AG09309 (cell line): ENCODE results near the gene KIRREL1.
A peak's percentile ranks its signal among the peaks of the same experiment; 100 is the strongest.

Experiments used
- DNase-seq: peaks from one replicate; pipeline ENCODE4 v3.0.0-alpha.2; 2010; ENCODE audit warnings: low read depth
- H3K4me3 ChIP-seq: 2 replicates; pipeline ENCODE4 v1.5.1; 2011; ENCODE audit warnings: mild to moderate bottlenecking, low read depth, low read length, moderate library complexity; ENCODE audit not compliant: control insufficient read depth
- CTCF ChIP-seq: IDR thresholded peaks from 2 replicates; pipeline ENCODE4 v1.5.1; 2011; ENCODE audit warnings: mild to moderate bottlenecking, low read depth, low read length, inconsistent platforms; ENCODE audit not compliant: insufficient read depth, control insufficient read depth; ENCODE audit errors: missing control alignments

Gene KIRREL1

GRCh38 chr1:157968946-157969345 lies 24.5 kb upstream of the KIRREL1 start:
- peak; percentile 87 for DNase-seq
- no peak overlapping the region for H3K4me3 ChIP-seq

GRCh38 chr1:157969697-157970485 lies 23.6 kb upstream of the KIRREL1 start:
- peak; percentile 88 for TF ChIP-seq CTCF
- no peak overlapping the region for H3K4me3 ChIP-seq
- peak; percentile 79 for DNase-seq

More at GRCh38 chr1:157968946-157969345, 24.5 kb upstream of the KIRREL1 start:
- no peak for TF ChIP-seq CTCF

GRCh38 chr1:157971769-157972168 lies 21.7 kb upstream of the KIRREL1 start:
- DNase-seq = no peak
- no peak overlapping the region for H3K4me3 ChIP-seq
- TF ChIP-seq CTCF = no peak

GRCh38 chr1:157975228-157975950 lies 18.1 kb upstream of the KIRREL1 start:
- TF ChIP-seq CTCF = no peak
- DNase-seq = no peak
- H3K4me3 ChIP-seq = no peak overlapping the region

- no peak for DNase-seq
- H3K4me3 ChIP-seq = no peak overlapping the region
- no peak for TF ChIP-seq CTCF
These were observed 16.6 kb upstream of the KIRREL1 start for GRCh38 chr1:157976888-157977287.

GRCh38 chr1:157978586-157979403 lies 14.7 kb upstream of the KIRREL1 start:
- H3K4me3 ChIP-seq = no peak overlapping the region
- no peak for DNase-seq
- no peak for TF ChIP-seq CTCF
